Measurements from ENCODE around the gene ZNF320.
"Not testable (repeated sequence)": the region's sequence is repeated elsewhere in the genome, so short reads cannot be mapped to it uniquely, and the experiment has no call there.

GRCh38 chr19:52857378-52858191 is 39.9 kb downstream of the ZNF320 start, which contains the start of gene ZNF468:
- TF ChIP-seq, protein P1, sequence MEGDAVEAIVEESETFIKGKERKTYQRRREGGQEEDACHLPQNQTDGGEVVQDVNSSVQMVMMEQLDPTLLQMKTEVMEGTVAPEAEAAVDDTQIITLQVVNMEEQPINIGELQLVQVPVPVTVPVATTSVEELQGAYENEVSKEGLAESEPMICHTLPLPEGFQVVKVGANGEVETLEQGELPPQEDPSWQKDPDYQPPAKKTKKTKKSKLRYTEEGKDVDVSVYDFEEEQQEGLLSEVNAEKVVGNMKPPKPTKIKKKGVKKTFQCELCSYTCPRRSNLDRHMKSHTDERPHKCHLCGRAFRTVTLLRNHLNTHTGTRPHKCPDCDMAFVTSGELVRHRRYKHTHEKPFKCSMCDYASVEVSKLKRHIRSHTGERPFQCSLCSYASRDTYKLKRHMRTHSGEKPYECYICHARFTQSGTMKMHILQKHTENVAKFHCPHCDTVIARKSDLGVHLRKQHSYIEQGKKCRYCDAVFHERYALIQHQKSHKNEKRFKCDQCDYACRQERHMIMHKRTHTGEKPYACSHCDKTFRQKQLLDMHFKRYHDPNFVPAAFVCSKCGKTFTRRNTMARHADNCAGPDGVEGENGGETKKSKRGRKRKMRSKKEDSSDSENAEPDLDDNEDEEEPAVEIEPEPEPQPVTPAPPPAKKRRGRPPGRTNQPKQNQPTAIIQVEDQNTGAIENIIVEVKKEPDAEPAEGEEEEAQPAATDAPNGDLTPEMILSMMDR (conservative IDR thresholded peaks at IDR 0.05 in 1 of 2, IDR thresholded peaks at IDR 0.05 in 1 of 2; ENCODE audit: low read depth in 1 of 2, low read length in 2 of 2): not testable (repeated sequence)
- not testable (repeated sequence) for TF ChIP-seq EZH2 (IDR thresholded peaks at IDR 0.05; ENCODE audit: low read length, missing control alignments)
